SK-N-SH treated with all-trans-retinoic acid at 6 μM for 48 hours (cell line): Measurements from ENCODE around the gene AUTS2.

Experiments used
- ARNTL ChIP-seq: fragments of 450-650 bp; formaldehyde crosslinking; IDR thresholded peaks from 2 replicates; pipeline ENCODE4 v1.5.0; 2020; ENCODE audit warnings: low read depth, mild to moderate bottlenecking, moderate library complexity, borderline replicate concordance
- PPARA ChIP-seq: fragments of 250-450 bp; sonication (Bioruptor Pico); IDR thresholded peaks from 2 replicates; pipeline ENCODE4 v1.5.0; 2020; ENCODE audit warnings: mild to moderate bottlenecking, borderline replicate concordance
- RARB ChIP-seq: fragments of 250-450 bp; sonication (Bioruptor Pico); IDR thresholded peaks from 2 replicates; pipeline ENCODE4 v1.8.0; 2021; ENCODE audit warnings: mild to moderate bottlenecking, moderate library complexity
- SNAI2 ChIP-seq: fragments of 250-450 bp; sonication (Bioruptor Pico); IDR thresholded peaks from 2 replicates; pipeline ENCODE4 v1.5.0; 2020; ENCODE audit warnings: mild to moderate bottlenecking, moderate library complexity
- TCF4 ChIP-seq: fragments of 250-450 bp; sonication (Bioruptor Pico); IDR thresholded peaks from 2 replicates; pipeline ENCODE4 v1.8.0; 2021; ENCODE audit warnings: mild to moderate bottlenecking, moderate library complexity, borderline replicate concordance
- ZFP30 ChIP-seq: fragments of 450-650 bp; formaldehyde crosslinking; IDR thresholded peaks from 2 replicates; pipeline ENCODE4 v1.5.0; 2022; ENCODE audit warnings: mild to moderate bottlenecking, moderate library complexity
- TF ChIP-seq, protein P1 (sequence below): fragments of 250-450 bp; sonication (Bioruptor Pico); IDR thresholded peaks from 2 replicates; pipeline ENCODE4 v1.8.0; 2020; ENCODE audit warnings: mild to moderate bottlenecking, moderate library complexity, borderline replicate concordance
- TF ChIP-seq, protein P2 (sequence below): fragments of 250-450 bp; sonication (Bioruptor Pico); IDR thresholded peaks from 2 replicates; pipeline ENCODE4 v1.5.1; 2020; ENCODE audit warnings: low read depth, mild to moderate bottlenecking, moderate library complexity

DNA sequence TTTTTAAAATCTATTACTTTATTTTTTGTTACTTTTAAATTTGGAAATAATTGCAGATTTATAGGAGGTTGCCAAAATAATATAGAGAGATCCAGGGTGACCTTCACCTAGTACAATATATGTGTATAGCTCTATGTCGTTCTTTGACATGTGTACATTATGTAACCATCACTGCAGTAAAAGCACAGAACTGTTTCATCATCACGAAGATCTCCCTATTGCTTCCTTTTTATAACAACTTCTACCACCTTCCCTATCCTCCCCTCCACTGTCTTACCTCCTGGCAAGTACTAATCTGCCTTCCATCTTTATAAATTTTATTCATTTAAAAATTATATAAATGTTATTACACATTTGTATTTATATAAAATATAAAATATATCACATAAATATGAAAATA is 251.0 kb downstream of the AUTS2 start:
- TF ChIP-seq TCF4 (CRISPR knock-in tag) = no peak
- no peak for TF ChIP-seq ZFP30
- no peak for TF ChIP-seq ARNTL (CRISPR knock-in tag)
- TF ChIP-seq, protein P1, sequence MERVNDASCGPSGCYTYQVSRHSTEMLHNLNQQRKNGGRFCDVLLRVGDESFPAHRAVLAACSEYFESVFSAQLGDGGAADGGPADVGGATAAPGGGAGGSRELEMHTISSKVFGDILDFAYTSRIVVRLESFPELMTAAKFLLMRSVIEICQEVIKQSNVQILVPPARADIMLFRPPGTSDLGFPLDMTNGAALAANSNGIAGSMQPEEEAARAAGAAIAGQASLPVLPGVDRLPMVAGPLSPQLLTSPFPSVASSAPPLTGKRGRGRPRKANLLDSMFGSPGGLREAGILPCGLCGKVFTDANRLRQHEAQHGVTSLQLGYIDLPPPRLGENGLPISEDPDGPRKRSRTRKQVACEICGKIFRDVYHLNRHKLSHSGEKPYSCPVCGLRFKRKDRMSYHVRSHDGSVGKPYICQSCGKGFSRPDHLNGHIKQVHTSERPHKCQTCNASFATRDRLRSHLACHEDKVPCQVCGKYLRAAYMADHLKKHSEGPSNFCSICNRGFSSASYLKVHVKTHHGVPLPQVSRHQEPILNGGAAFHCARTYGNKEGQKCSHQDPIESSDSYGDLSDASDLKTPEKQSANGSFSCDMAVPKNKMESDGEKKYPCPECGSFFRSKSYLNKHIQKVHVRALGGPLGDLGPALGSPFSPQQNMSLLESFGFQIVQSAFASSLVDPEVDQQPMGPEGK (CRISPR knock-in tag) = no peak
- no peak for TF ChIP-seq RARB
- no peak for TF ChIP-seq SNAI2 (CRISPR knock-in tag)
- no peak for TF ChIP-seq PPARA (CRISPR knock-in tag)
- TF ChIP-seq, protein P2, sequence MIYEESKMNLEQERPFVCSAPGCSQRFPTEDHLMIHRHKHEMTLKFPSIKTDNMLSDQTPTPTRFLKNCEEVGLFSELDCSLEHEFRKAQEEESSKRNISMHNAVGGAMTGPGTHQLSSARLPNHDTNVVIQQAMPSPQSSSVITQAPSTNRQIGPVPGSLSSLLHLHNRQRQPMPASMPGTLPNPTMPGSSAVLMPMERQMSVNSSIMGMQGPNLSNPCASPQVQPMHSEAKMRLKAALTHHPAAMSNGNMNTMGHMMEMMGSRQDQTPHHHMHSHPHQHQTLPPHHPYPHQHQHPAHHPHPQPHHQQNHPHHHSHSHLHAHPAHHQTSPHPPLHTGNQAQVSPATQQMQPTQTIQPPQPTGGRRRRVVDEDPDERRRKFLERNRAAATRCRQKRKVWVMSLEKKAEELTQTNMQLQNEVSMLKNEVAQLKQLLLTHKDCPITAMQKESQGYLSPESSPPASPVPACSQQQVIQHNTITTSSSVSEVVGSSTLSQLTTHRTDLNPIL = no peak
